GM12891 (cell line): Measurements from ENCODE around the gene LEKR1.

Source experiments
- POLR2A ChIP-seq: IDR thresholded peaks from 2 replicates; pipeline ENCODE4 v1.6.1; 2011; ENCODE audit warnings: low read depth, low read length, control low read depth
- POLR2AphosphoS5 ChIP-seq: IDR thresholded peaks from 2 replicates; pipeline ENCODE4 v1.6.1; 2011; ENCODE audit warnings: low read depth, low read length, control low read depth

DNA sequence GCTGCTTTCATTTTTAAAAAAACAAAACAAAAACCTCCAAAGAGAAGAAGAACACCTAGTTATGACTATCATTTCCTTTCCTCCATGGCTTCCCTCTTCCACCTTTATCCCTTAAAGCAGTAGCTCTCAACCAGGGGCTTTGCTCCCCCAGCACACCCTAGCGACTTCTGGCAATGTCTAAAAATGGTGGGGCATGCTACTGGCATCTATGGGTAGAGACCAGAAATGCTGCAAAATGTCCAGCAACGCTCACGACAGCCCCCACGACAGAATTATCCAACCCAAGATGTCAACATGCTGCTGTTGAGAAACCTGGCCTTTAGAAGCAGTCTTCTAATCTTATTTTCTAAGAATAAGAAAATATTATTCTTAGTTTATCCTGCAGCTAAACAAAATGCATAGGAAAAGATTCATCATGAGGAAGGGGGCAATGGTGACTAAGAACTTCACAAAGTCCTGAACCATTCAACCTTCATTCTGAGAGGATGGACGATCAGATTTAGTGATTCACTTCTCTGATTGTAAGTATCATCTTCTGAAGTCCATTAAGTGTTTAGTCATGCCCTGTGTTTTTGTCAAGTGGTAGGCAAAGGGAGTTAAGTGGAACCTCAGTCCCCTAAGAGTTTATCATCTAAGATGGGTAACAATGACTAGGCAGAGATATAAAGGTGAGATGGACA, 252.1 kb downstream of the LEKR1 start:
- no peak for TF ChIP-seq POLR2A
- no peak for TF ChIP-seq POLR2AphosphoS5
